Activated CD4-positive, alpha-beta T cell treated with anti-CD3 and anti-CD28 coated beads, Interleukin-2, amount 10 ng/mL, durations not matched to agents 7 days and 5 days (primary cell): ENCODE measurements around the gene MBD2. TPM values are rescaled to one million over a fixed set of nuclear protein-coding genes. Genes with fewer than 3 reads are reported as not detected.

ENCODE experiments used
- CTCF ChIA-PET: fragments of 350-600 bp; sonication (Branson Sonifier 250); formaldehyde crosslinking; loops from one replicate; lab custom pipeline; 2021; ENCODE audit warnings: antibody characterized with exemption; lab: Charles Lee
- POLR2A ChIA-PET: fragments of 350-600 bp; sonication (Branson Sonifier 250); formaldehyde crosslinking; loops from one replicate; lab custom pipeline; 2021; ENCODE audit warnings: antibody characterized with exemption; lab: Charles Lee
- DNase-seq: peaks from one replicate; pipeline ENCODE4 v3.0.0-alpha.2; 2020
- H3K27ac Mint-ChIP-seq: one replicate; pipeline ENCODE4 v1.8.0; 2021; ENCODE audit warnings: mild to moderate bottlenecking, moderate library complexity, mixed read lengths
- H3K27me3 Mint-ChIP-seq: one replicate; pipeline ENCODE4 v1.8.0; 2021; ENCODE audit warnings: mixed read lengths
- H3K36me3 Mint-ChIP-seq: one replicate; pipeline ENCODE4 v1.8.0; 2021; ENCODE audit warnings: low read depth, mixed read lengths
- H3K4me1 Mint-ChIP-seq: one replicate; pipeline ENCODE4 v1.8.0; 2021; ENCODE audit warnings: mixed read lengths
- H3K4me3 Mint-ChIP-seq: one replicate; pipeline ENCODE4 v1.8.0; 2021; ENCODE audit warnings: mild to moderate bottlenecking, moderate library complexity, mixed read lengths
- H3K9me3 Mint-ChIP-seq: one replicate; pipeline ENCODE4 v1.8.0; 2021; ENCODE audit warnings: mixed read lengths
- total RNA-seq, 2 experiments: library from RNA; stranded (reverse); gene quantifications; one replicate each; pipeline ENCODE4 v1.2.3, GENCODE V29; 2021

The MBD2 gene
- total RNA-seq, 2 experiments from 2014 or later = 103 to 105 TPM

- Mint-ChIP-seq H3K36me3 (no peaks in the 10 kb centered on the region), H3K27ac (no peak overlapping the region), H3K9me3 (no peaks in the 10 kb centered on the region), H3K4me1 (peaks cover 15% of the 10 kb centered on the region), H3K4me3 (no peak overlapping the region), H3K27me3 (peaks cover 7% of the 10 kb centered on the region)
- ChIA-PET POLR2A (no interaction called here), CTCF (interaction anchor here (1.3 to 1.5 kb wide), 2 partner anchors 9 to 18 kb away, joined by 3 to 5 read pairs; partner anchors contain the start of gene POLI)
- DNase-seq = no peak
These were observed 27.3 kb upstream of the MBD2 start for GRCh38 chr18:54251606-54252390.

DNA sequence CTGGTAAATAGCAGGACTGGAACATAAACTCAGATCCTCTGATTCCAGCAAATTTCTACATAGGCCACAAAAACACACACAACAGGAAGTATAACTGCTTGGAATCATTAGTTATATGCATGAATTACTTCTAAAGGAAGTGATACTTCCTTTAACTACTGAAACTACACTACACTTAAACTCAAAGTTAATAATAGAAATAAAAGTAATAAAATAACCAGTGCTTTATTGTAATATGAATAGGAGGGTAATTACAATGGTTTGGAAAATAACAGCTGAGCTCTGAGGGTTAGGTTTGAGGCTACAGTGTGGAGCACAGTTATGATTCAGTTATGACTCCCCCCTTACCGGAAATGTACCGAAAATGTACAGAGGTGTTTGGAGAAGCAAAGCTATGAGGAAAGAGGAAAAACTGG lies 26.4 kb upstream of the MBD2 start:
- Mint-ChIP-seq H3K36me3 (no peaks in the 10 kb centered on the region), H3K27me3 (peaks cover 7% of the 10 kb centered on the region), H3K4me1 (peaks cover 16% of the 10 kb centered on the region), H3K27ac (no peak overlapping the region), H3K9me3 (no peaks in the 10 kb centered on the region), H3K4me3 (no peak overlapping the region)
- DNase-seq = no peak
- ChIA-PET CTCF (interaction anchor here (1.3 to 1.5 kb wide), 2 partner anchors 10 to 19 kb away, joined by 3 to 5 read pairs; partner anchors contain the start of gene POLI), POLR2A (no interaction called here)

- POLR2A ChIA-PET = no interaction called here
- Mint-ChIP-seq H3K27me3 (no peaks in the 10 kb centered on the region), H3K4me3 (no peak overlapping the region), H3K4me1 (peaks cover 16% of the 10 kb centered on the region), H3K27ac (no peak overlapping the region), H3K9me3 (no peaks in the 10 kb centered on the region), H3K36me3 (no peaks in the 10 kb centered on the region)
- CTCF ChIA-PET = interaction anchor here (0.7 to 1.2 kb wide), 3 partner anchors 22 to 78 kb away, joined by 3 read pairs; no protein-coding TSS in a partner anchor
- no peak for DNase-seq
These were observed 23.2 kb upstream of the MBD2 start for GRCh38 chr18:54247511-54248175.

GRCh38 chr18:54242327-54242726 lies 17.9 kb upstream of the MBD2 start:
- Mint-ChIP-seq H3K27me3 (peaks cover 7% of the 10 kb centered on the region), H3K4me1 (peaks cover 6% of the 10 kb centered on the region)
- CTCF ChIA-PET = no interaction called here

DNA sequence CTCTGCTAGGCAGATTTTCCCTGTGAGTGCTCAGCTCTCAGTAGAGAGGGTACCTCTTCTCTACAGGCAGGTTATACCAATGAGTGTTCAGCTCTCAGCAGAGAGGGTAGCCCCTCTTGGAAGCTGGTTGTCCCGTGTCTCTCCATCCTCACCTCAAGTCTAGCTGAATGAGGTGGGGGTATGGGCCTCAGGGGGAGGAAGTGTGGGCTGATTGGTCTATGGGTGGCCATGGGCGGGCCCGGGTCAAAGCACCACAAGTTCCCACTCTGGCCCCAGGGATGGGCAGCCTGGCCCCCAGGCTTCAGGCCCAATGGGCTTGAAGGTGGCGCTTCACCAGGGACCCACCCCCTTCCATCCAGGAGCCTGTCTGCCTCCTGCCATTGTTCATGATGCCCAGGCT lies 17.0 kb upstream of the MBD2 start:
- Mint-ChIP-seq H3K4me1 (no peaks in the 10 kb centered on the region), H3K9me3 (no peaks in the 10 kb centered on the region), H3K27ac (no peak overlapping the region), H3K36me3 (no peaks in the 10 kb centered on the region), H3K4me3 (no peak overlapping the region), H3K27me3 (peaks cover 11% of the 10 kb centered on the region)
- no peak for DNase-seq
- CTCF ChIA-PET = interaction anchor here (1.5 kb wide), 1 partner anchor 29 kb away, joined by 5 read pairs; the partner anchor contains the start of gene POLI
- POLR2A ChIA-PET = interaction anchor here (0.6 kb wide), 1 partner anchor 88 kb away, joined by 4 read pairs; no protein-coding TSS in a partner anchor

More at GRCh38 chr18:54242327-54242726, 17.9 kb upstream of the MBD2 start:
- Mint-ChIP-seq H3K4me3 (no peak overlapping the region), H3K36me3 (no peaks in the 10 kb centered on the region), H3K9me3 (no peaks in the 10 kb centered on the region), H3K27ac (no peak overlapping the region)
- DNase-seq = no peak
- POLR2A ChIA-PET = no interaction called here

DNA sequence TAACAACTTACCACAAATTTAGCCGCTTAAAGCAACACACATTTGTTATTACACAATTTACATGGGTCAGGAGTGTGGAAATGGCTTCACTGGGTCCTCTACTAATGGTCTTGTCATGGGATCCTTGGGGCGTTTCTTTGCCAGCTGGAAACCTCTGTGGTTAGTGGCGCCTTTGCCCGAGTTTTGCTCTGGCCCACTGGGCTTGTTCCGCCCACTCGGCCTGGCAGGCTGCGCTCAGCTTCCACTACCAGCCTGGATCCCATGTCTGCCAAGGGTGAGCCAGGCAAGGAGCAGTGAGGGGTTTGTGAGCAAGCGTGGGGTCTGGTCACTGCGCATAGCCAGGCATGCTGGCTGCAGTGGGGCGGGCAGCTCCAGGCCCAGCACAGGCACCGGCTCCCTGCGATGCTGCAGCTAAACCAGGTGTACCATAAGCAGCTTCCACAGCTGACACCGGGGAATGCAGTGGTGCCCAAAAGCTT lies 16.2 kb upstream of the MBD2 start:
- Mint-ChIP-seq H3K27me3 (peaks cover 13% of the 10 kb centered on the region), H3K4me1 (no peaks in the 10 kb centered on the region), H3K27ac (no peak overlapping the region), H3K9me3 (no peaks in the 10 kb centered on the region), H3K36me3 (no peaks in the 10 kb centered on the region), H3K4me3 (no peak overlapping the region)
- ChIA-PET CTCF (interaction anchor here (0.9 to 1.5 kb wide), 3 partner anchors 8 to 30 kb away, joined by 3 to 5 read pairs (median 3); partner anchors contain the start of gene POLI), POLR2A (interaction anchor here (0.6 kb wide), 1 partner anchor 87 kb away, joined by 4 read pairs; no protein-coding TSS in a partner anchor)
- DNase-seq = no peak

DNA sequence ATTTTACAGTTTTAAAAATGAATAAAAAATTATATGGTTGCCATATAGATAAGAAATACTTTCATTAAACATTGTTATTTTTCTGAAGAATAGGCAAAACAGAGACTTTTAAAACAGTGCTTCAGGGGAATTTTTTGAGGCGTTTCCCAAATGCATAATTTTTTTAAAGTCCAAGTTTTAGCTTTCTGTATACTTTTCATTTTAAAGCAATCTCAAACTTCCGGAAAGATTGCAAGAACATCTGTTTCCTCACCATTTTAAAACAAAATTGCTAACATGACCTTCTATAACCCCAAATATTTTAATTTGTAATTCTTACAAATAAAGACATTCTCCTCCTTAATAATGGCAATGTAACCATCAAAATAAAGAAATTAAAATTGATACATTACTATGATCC lies 15.1 kb upstream of the MBD2 start:
- Mint-ChIP-seq H3K4me1 (no peaks in the 10 kb centered on the region), H3K27ac (no peak overlapping the region), H3K4me3 (no peak overlapping the region), H3K36me3 (no peaks in the 10 kb centered on the region), H3K27me3 (peaks cover 16% of the 10 kb centered on the region), H3K9me3 (no peaks in the 10 kb centered on the region)
- CTCF ChIA-PET = no interaction called here
- DNase-seq = no peak
- POLR2A ChIA-PET = no interaction called here

- Mint-ChIP-seq H3K27ac (no peak overlapping the region), H3K4me3 (no peak overlapping the region), H3K9me3 (no peaks in the 10 kb centered on the region), H3K27me3 (peaks cover 17% of the 10 kb centered on the region), H3K4me1 (no peaks in the 10 kb centered on the region), H3K36me3 (no peaks in the 10 kb centered on the region)
- ChIA-PET CTCF (no interaction called here), POLR2A (no interaction called here)
- no peak for DNase-seq
These were observed 14.6 kb upstream of the MBD2 start for GRCh38 chr18:54239091-54239490.

DNA sequence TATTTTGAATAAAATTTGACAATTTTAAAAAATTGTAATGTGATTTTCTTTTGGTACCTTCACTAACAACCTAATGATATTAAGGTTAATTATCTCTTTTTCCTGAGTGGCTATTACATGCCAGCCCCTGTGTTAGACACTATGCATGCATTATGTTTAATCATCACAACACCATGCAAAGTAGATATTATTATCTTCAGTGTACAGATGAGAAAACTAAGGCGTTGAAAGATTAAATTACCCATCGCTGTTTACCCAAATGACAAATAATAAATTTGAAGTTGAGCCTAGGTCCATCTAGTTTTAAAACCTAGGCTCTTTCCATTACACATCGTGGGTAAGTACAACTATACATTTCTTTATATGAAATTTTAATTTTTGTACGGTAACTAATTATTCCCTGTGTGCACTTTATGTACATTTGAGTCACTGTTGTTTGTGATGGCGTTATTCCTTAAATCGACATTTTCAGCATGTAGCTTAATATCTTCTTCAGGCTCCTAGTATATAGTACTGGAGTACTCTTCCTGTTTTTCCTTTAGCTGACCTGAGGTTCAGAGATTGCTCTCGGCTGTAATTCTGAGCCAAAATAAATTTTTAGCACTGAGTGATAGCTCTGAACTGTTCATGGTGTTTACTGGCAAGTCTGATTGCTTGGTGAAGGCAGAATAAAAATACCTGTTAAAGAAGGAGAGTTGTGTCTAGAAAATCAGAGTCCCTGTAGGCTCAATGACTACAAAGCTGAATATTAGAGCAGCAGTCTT lies 13.9 kb upstream of the MBD2 start:
- no peak overlapping the region for H3K27ac Mint-ChIP-seq
- ChIA-PET CTCF (no interaction called here), POLR2A (no interaction called here)
- no peak for DNase-seq
- no peaks in the 10 kb centered on the region for H3K4me1 Mint-ChIP-seq
- H3K4me3 Mint-ChIP-seq = no peak overlapping the region
- H3K36me3 Mint-ChIP-seq = no peaks in the 10 kb centered on the region
- H3K9me3 Mint-ChIP-seq = no peaks in the 10 kb centered on the region
- peaks cover 17% of the 10 kb centered on the region for H3K27me3 Mint-ChIP-seq

DNA sequence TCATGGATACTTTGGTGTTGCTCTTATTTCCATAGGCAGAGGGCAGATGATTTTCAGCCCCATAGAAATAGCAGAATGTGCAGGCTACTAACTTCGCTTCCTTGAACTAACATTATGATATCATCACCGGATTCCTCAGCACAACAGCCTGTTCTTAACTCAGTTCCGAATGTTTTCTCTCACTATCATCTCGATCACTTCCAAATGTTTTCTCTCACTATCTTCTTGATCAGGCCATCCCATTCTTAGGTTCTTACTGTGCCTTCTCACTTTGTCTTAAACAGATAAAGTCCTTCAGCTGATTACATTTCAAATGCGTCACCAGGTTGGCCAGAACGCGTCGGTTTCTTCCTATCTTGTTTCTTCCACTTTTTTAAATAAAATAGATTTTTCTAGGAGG lies 11.4 kb upstream of the MBD2 start:
- Mint-ChIP-seq H3K4me3 (no peak overlapping the region), H3K36me3 (no peaks in the 10 kb centered on the region), H3K27ac (no peak overlapping the region), H3K27me3 (peaks cover 17% of the 10 kb centered on the region), H3K4me1 (no peaks in the 10 kb centered on the region), H3K9me3 (peaks cover 2% of the 10 kb centered on the region)
- no peak for DNase-seq
- ChIA-PET CTCF (no interaction called here), POLR2A (no interaction called here)

GRCh38 chr18:54233747-54234146 lies 9.3 kb upstream of the MBD2 start:
- no peak overlapping the region for H3K4me3 Mint-ChIP-seq
- H3K36me3 Mint-ChIP-seq = no peaks in the 10 kb centered on the region
- ChIA-PET POLR2A (no interaction called here), CTCF (no interaction called here)
- no peak for DNase-seq
- H3K27me3 Mint-ChIP-seq = peaks cover 17% of the 10 kb centered on the region
- H3K27ac Mint-ChIP-seq = no peak overlapping the region
- H3K9me3 Mint-ChIP-seq = peaks cover 2% of the 10 kb centered on the region
- peaks cover 3% of the 10 kb centered on the region for H3K4me1 Mint-ChIP-seq

- Mint-ChIP-seq H3K27ac (no peak overlapping the region), H3K4me3 (no peak overlapping the region), H3K27me3 (peaks cover 13% of the 10 kb centered on the region), H3K4me1 (peaks cover 3% of the 10 kb centered on the region), H3K9me3 (peaks cover 2% of the 10 kb centered on the region), H3K36me3 (no peaks in the 10 kb centered on the region)
- no peak for DNase-seq
- CTCF ChIA-PET = interaction anchor here (0.7 kb wide), 1 partner anchor 24 kb away, joined by 3 read pairs; no protein-coding TSS in a partner anchor
- POLR2A ChIA-PET = no interaction called here
These were observed 8.8 kb upstream of the MBD2 start for GRCh38 chr18:54233228-54233625.
